Muscle layer of colon (tissue), 2 donors: ENCODE results near the gene AHNAK.

Experiments used
- H3K27ac ChIP-seq: one replicate; pipeline ENCODE4 v1.7.0; 2013; ENCODE audit warnings: low read depth, mild to moderate bottlenecking, low read length, moderate library complexity
- H3K27me3 ChIP-seq, 2 donors: one replicate each; pipeline ENCODE4 v1.7.0; 2013; ENCODE audit warnings: low read length in 2 of 2, mild to moderate bottlenecking in 2 of 2; ENCODE audit not compliant: insufficient read depth in 2 of 2, control insufficient read depth in 1 of 2
- H3K36me3 ChIP-seq: one replicate; pipeline ENCODE4 v1.7.0; 2013; ENCODE audit warnings: mild to moderate bottlenecking, low read length; ENCODE audit not compliant: insufficient read depth
- H3K4me1 ChIP-seq: one replicate; pipeline ENCODE4 v1.7.0; 2013; ENCODE audit warnings: mild to moderate bottlenecking, low read length; ENCODE audit not compliant: insufficient read depth
- H3K4me3 ChIP-seq, 2 donors: one replicate each; pipeline ENCODE4 v1.7.0; 2013; ENCODE audit warnings: low read length in 2 of 2, low read depth in 1 of 2, mild to moderate bottlenecking in 1 of 2, moderate library complexity in 1 of 2
- H3K9ac ChIP-seq: one replicate; pipeline ENCODE4 v1.7.0; 2013; ENCODE audit warnings: low read length
- H3K9me3 ChIP-seq: one replicate; pipeline ENCODE4 v1.7.0; 2013; ENCODE audit warnings: mild to moderate bottlenecking, low read length
- donor health status: abdominal sarcoma.
- donor health status: Adenocarcinoma of cecum.

AHNAK gene

GRCh38 chr11:62418733-62419132 lies 127.9 kb downstream of the AHNAK start, which contains the start of gene SCGB1A1:
SCGB1A1 (plus strand) TSS chr11:62419033; CDS start chr11:62419096, 63 bp downstream.
- no peak within 1 kb of the TSS for H3K9ac ChIP-seq
- H3K27me3 ChIP-seq: no peaks in the 10 kb centered on the region
- peak within 1 kb of the TSS; percentile 45 for H3K27ac ChIP-seq
- H3K9me3 ChIP-seq: no peaks in the 10 kb centered on the region
- peaks cover 48% of the 10 kb centered on the region for H3K4me1 ChIP-seq
- H3K4me3 ChIP-seq: no peak within 1 kb of the TSS
- no peaks in the 10 kb centered on the region for H3K36me3 ChIP-seq

- no peak overlapping the region for H3K4me3 ChIP-seq
- H3K4me1 ChIP-seq: peaks cover 42% of the 10 kb centered on the region
- H3K9ac ChIP-seq: no peak overlapping the region
- H3K27ac ChIP-seq: peak overlapping the region; percentile 45
- no peaks in the 10 kb centered on the region for H3K36me3 ChIP-seq
- no peaks in the 10 kb centered on the region for H3K9me3 ChIP-seq
- no peaks in the 10 kb centered on the region for H3K27me3 ChIP-seq
These were observed 128.5 kb downstream of the AHNAK start for GRCh38 chr11:62418136-62418535.

- H3K4me3 ChIP-seq: no peak overlapping the region
- H3K9ac ChIP-seq: no peak overlapping the region
- H3K27ac ChIP-seq: no peak overlapping the region
- H3K27me3 ChIP-seq: no peaks in the 10 kb centered on the region
- H3K9me3 ChIP-seq: no peaks in the 10 kb centered on the region
- no peaks in the 10 kb centered on the region for H3K36me3 ChIP-seq
- H3K4me1 ChIP-seq: peaks cover 33% of the 10 kb centered on the region
These were observed 130.0 kb downstream of the AHNAK start for GRCh38 chr11:62416596-62416995.

GRCh38 chr11:62413060-62413696 lies 133.4 kb downstream of the AHNAK start:
- Histone ChIP-seq H3K4me3 (no peak overlapping the region), H3K27ac (no peak overlapping the region), H3K9ac (no peak overlapping the region), H3K36me3 (no peaks in the 10 kb centered on the region), H3K27me3 (no peaks in the 10 kb centered on the region), H3K9me3 (no peaks in the 10 kb centered on the region), H3K4me1 (peaks cover 7% of the 10 kb centered on the region)

GRCh38 chr11:62411524-62411923 lies 135.1 kb downstream of the AHNAK start:
- Histone ChIP-seq H3K4me3 (no peak overlapping the region), H3K9ac (no peak overlapping the region), H3K4me1 (no peaks in the 10 kb centered on the region), H3K9me3 (no peaks in the 10 kb centered on the region), H3K36me3 (no peaks in the 10 kb centered on the region), H3K27me3 (no peaks in the 10 kb centered on the region), H3K27ac (no peak overlapping the region)

- Histone ChIP-seq H3K4me3 (no peak overlapping the region), H3K9me3 (no peaks in the 10 kb centered on the region), H3K27ac (no peak overlapping the region), H3K27me3 (no peaks in the 10 kb centered on the region), H3K4me1 (no peaks in the 10 kb centered on the region), H3K36me3 (no peaks in the 10 kb centered on the region), H3K9ac (no peak overlapping the region)
These were observed 135.6 kb downstream of the AHNAK start for GRCh38 chr11:62410972-62411371.

GRCh38 chr11:62409831-62410230 lies 136.8 kb downstream of the AHNAK start:
- Histone ChIP-seq H3K4me3 (no peak overlapping the region), H3K36me3 (no peaks in the 10 kb centered on the region), H3K9me3 (no peaks in the 10 kb centered on the region), H3K27ac (no peak overlapping the region), H3K27me3 (no peaks in the 10 kb centered on the region), H3K9ac (no peak overlapping the region), H3K4me1 (no peaks in the 10 kb centered on the region)

GRCh38 chr11:62406034-62406433 lies 140.6 kb downstream of the AHNAK start:
- Histone ChIP-seq H3K36me3 (no peaks in the 10 kb centered on the region), H3K9ac (no peak overlapping the region), H3K4me3 (no peak overlapping the region), H3K27ac (no peak overlapping the region), H3K27me3 (no peaks in the 10 kb centered on the region), H3K9me3 (no peaks in the 10 kb centered on the region), H3K4me1 (peaks cover 28% of the 10 kb centered on the region)

- H3K27ac ChIP-seq: no peak overlapping the region
- H3K9ac ChIP-seq: no peak overlapping the region
- H3K27me3 ChIP-seq: no peaks in the 10 kb centered on the region
- no peaks in the 10 kb centered on the region for H3K9me3 ChIP-seq
- H3K4me3 ChIP-seq: no peak overlapping the region
- no peaks in the 10 kb centered on the region for H3K36me3 ChIP-seq
- H3K4me1 ChIP-seq: peaks cover 39% of the 10 kb centered on the region
These were observed 141.7 kb downstream of the AHNAK start for GRCh38 chr11:62404901-62405300.

- H3K9ac ChIP-seq: no peak overlapping the region
- H3K27ac ChIP-seq: no peak overlapping the region
These were observed 142.2 kb downstream of the AHNAK start for GRCh38 chr11:62404435-62404834.

GRCh38 chr11:62402960-62403730 lies 143.5 kb downstream of the AHNAK start:
- Histone ChIP-seq H3K9me3 (no peaks in the 10 kb centered on the region), H3K4me1 (peaks cover 57% of the 10 kb centered on the region), H3K27ac (peak overlapping the region; percentile 75)

More at GRCh38 chr11:62404435-62404834, 142.2 kb downstream of the AHNAK start:
- H3K4me1 ChIP-seq: peaks cover 44% of the 10 kb centered on the region
- no peaks in the 10 kb centered on the region for H3K36me3 ChIP-seq
- H3K27me3 ChIP-seq: no peaks in the 10 kb centered on the region
- no peaks in the 10 kb centered on the region for H3K9me3 ChIP-seq
- H3K4me3 ChIP-seq: no peak overlapping the region

More at GRCh38 chr11:62402960-62403730, 143.5 kb downstream of the AHNAK start:
- Histone ChIP-seq H3K9ac (no peak overlapping the region), H3K36me3 (no peaks in the 10 kb centered on the region), H3K27me3 (no peaks in the 10 kb centered on the region), H3K4me3 (no peak overlapping the region)
